Panc1 (cell line): ENCODE results near the gene SLC34A3.

Source experiments
- POLR2AphosphoS5 ChIP-seq: IDR thresholded peaks from 2 replicates; pipeline ENCODE4 v1.6.1; 2012; ENCODE audit warnings: mild to moderate bottlenecking, low read depth, low read length, moderate library complexity
- SIN3A ChIP-seq: IDR thresholded peaks from 2 replicates; pipeline ENCODE4 v1.6.1; 2012; ENCODE audit warnings: low read depth, mild to moderate bottlenecking, low read length, moderate library complexity, borderline replicate concordance; ENCODE audit not compliant: insufficient read depth
- TF ChIP-seq, protein P1 (sequence below): fragments of 450-650 bp; IDR thresholded peaks from 2 replicates; pipeline ENCODE4 v1.5.1; 2017; ENCODE audit warnings: mild to moderate bottlenecking
- TF ChIP-seq, protein P2 (sequence below), 2 experiments: IDR thresholded peaks; 2 replicates each; pipeline ENCODE4 v1.6.1; 2011 to 2012; ENCODE audit warnings: low read depth in 2 of 2, control low read depth in 1 of 2, low read length in 1 of 2, mild to moderate bottlenecking in 1 of 2, moderate library complexity in 1 of 2; ENCODE audit not compliant: insufficient read depth in 1 of 2

DNA sequence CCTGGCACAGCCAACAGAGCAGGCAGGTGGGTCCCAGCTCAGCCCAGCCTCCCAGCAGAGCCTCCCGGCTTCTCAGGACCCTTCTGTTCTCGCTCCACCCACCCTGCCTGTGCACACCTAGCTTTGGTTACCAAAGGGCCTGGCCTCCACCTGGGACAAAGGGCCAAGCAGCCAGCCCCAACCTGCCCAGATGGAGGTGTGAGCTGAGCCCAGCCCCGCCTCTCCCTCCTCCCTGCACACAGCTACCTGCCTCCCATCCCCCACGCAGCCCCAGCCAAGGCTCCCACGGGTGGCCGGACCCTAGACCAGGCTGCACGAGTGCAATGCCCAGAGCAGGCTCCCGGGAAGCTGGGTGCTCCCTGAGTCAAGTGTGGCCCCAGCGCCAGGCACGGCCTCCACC, 35.8 kb upstream of the SLC34A3 start:
- TF ChIP-seq, protein P1, sequence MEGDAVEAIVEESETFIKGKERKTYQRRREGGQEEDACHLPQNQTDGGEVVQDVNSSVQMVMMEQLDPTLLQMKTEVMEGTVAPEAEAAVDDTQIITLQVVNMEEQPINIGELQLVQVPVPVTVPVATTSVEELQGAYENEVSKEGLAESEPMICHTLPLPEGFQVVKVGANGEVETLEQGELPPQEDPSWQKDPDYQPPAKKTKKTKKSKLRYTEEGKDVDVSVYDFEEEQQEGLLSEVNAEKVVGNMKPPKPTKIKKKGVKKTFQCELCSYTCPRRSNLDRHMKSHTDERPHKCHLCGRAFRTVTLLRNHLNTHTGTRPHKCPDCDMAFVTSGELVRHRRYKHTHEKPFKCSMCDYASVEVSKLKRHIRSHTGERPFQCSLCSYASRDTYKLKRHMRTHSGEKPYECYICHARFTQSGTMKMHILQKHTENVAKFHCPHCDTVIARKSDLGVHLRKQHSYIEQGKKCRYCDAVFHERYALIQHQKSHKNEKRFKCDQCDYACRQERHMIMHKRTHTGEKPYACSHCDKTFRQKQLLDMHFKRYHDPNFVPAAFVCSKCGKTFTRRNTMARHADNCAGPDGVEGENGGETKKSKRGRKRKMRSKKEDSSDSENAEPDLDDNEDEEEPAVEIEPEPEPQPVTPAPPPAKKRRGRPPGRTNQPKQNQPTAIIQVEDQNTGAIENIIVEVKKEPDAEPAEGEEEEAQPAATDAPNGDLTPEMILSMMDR, result no peak
- TF ChIP-seq, protein P2, sequence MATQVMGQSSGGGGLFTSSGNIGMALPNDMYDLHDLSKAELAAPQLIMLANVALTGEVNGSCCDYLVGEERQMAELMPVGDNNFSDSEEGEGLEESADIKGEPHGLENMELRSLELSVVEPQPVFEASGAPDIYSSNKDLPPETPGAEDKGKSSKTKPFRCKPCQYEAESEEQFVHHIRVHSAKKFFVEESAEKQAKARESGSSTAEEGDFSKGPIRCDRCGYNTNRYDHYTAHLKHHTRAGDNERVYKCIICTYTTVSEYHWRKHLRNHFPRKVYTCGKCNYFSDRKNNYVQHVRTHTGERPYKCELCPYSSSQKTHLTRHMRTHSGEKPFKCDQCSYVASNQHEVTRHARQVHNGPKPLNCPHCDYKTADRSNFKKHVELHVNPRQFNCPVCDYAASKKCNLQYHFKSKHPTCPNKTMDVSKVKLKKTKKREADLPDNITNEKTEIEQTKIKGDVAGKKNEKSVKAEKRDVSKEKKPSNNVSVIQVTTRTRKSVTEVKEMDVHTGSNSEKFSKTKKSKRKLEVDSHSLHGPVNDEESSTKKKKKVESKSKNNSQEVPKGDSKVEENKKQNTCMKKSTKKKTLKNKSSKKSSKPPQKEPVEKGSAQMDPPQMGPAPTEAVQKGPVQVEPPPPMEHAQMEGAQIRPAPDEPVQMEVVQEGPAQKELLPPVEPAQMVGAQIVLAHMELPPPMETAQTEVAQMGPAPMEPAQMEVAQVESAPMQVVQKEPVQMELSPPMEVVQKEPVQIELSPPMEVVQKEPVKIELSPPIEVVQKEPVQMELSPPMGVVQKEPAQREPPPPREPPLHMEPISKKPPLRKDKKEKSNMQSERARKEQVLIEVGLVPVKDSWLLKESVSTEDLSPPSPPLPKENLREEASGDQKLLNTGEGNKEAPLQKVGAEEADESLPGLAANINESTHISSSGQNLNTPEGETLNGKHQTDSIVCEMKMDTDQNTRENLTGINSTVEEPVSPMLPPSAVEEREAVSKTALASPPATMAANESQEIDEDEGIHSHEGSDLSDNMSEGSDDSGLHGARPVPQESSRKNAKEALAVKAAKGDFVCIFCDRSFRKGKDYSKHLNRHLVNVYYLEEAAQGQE (IDR thresholded peaks at IDR 0.05; ENCODE audit: insufficient read depth in 1 of 2, low read depth in 2 of 2, low read length in 1 of 2), result no peak
- TF ChIP-seq POLR2AphosphoS5 (no peak), SIN3A (no peak)
